Activated CD4-positive, alpha-beta T cell treated with anti-CD3 and anti-CD28 coated beads, Interleukin-2, amount 50 U/mL, for 4 hours (primary cell): ENCODE data around the gene TSR3.

Source experiments
- DNase-seq, 2 experiments: peaks; one replicate each; pipeline ENCODE4 v3.0.0-alpha.2; 2020

The TSR3 gene

GRCh38 chr16:1308036-1308976, 43.4 kb downstream of the TSR3 start:
- no peak for DNase-seq

GRCh38 chr16:1306334-1306733, 45.3 kb downstream of the TSR3 start:
- DNase-seq, result no peak

GRCh38 chr16:1305823-1306222, 45.9 kb downstream of the TSR3 start:
- no peak for DNase-seq

DNA sequence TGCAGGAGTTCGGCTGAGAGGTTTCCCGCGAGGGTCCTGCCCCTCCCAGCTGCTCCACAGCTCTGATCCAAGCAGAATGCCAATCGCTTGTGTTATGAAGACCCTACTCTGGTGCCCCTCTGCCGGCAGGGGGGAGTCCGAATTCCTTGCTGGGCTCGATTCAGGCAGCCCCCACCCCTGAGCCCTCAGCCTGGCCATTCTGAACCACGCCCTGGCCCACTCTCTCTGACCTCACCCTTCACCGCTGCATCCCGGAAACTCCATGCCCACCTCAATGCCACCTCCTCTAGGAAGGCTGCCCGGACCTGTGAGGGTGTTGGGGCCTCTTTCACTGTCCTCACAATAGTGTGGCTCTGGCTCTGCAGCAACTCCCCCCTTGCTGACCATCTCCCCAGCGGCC, 50.1 kb downstream of the TSR3 start:
- DNase-seq, result no peak

DNA sequence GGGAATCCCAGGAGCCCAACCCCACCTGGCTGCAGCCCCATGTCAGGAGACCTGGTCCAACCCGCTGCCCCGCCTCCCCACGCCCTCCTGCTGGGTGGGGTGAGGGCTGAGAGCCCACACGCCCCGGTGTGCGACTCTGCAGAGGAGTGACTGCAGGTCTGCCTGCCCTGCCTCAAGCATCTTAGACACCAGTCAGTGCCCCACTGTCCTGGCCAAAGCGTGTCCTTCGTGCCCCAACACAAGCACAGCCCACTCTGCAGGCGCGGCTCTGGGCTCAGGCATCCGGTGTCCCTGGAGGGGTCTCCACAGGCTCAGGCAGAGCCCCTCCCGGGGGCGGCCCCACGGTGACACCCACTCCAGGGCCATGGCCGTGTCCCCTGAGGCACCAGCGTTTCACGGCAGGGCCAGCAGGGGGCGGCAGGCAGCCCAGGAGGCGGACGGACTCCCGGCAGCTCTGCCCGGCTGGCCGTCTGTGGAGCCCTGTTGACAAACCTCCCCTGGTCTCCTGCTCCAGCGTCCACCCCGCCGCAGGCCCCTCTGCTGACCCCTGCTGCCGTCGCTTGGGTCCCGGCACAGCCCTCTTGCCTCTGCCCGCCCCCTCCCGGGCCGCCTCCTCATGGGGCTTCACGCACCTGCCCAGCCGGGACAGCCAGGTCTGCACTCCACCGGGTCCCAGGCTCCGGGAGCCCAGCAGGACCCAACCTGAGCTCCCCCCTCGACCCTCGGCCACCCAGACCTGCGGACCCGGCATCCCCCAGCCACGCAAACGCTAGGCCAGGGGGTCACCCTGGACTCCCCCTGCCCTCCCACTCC, 50.8 kb downstream of the TSR3 start:
- peak; percentile 63 to 64 for DNase-seq

GRCh38 chr16:1299868-1300203, 51.8 kb downstream of the TSR3 start:
- DNase-seq, result no peak
